ENCODE data around the gene SLC16A7. TPM values are rescaled to one million over a fixed set of nuclear protein-coding genes. Genes with fewer than 3 reads are reported as not detected.

SLC16A7 gene
- total and polyA plus RNA-seq, 2 of the 8 experiments (the other 6 are each of a cell fraction or from before 2014, with no cell fraction given), result 0.74 to 4.3 TPM

- CTCF ChIA-PET (ENCODE audit: partially characterized antibody), result no interaction called here
- Histone ChIP-seq H3K4me3 (ENCODE audit: extremely low read depth in 1 of 4, insufficient read depth in 2 of 4, low read depth in 3 of 4, low read length in 4 of 4) (no peak overlapping the region), H3K9me3 (ENCODE audit: insufficient read depth in 2 of 2, low read depth in 1 of 2, low read length in 1 of 2) (no peaks in the 10 kb centered on the region; a peak in 1 of 4 replicates), H3K27me3 (replicated peaks in 1 of 4; ENCODE audit: control insufficient read depth in 3 of 4, extremely low read depth in 1 of 4, insufficient read depth in 3 of 4, low read length in 3 of 4) (no peaks in the 10 kb centered on the region), H3K4ac (replicated peaks; ENCODE audit: insufficient read length, low read depth, low read length) (no peak overlapping the region), H2BK15ac (ENCODE audit: low read length) (no peak overlapping the region), H2AK5ac (ENCODE audit: low read depth, low read length) (no peak overlapping the region), H4K8ac (ENCODE audit: extremely low read depth, insufficient read depth, low read length) (no peak overlapping the region), H3K79me1 (ENCODE audit: low read depth, low read length) (no peaks in the 10 kb centered on the region), H4K5ac (ENCODE audit: insufficient read length, low read depth, low read length) (no peak overlapping the region), H3K4me2 (ENCODE audit: insufficient read depth in 1 of 2, low read depth in 2 of 2, low read length in 2 of 2) (no peak overlapping the region), H3K9ac (replicated peaks in 1 of 4; ENCODE audit: extremely low read depth in 1 of 4, low read depth in 3 of 4, low read length in 3 of 4) (no peak overlapping the region), H3K27ac (ENCODE audit: low read depth, low read length) (no peak overlapping the region), H4K20me1 (replicated peaks in 1 of 2; ENCODE audit: control insufficient read depth in 1 of 2, insufficient read depth in 2 of 2, low read length in 2 of 2) (no peaks in the 10 kb centered on the region), H2AFZ (ENCODE audit: low read length) (no peak overlapping the region), H2BK5ac (ENCODE audit: low read depth, low read length) (no peak overlapping the region), H3K18ac (ENCODE audit: extremely low read depth, low read length) (no peak overlapping the region), H4K91ac (replicated peaks; ENCODE audit: insufficient read length, low read length) (no peak overlapping the region), H3K4me1 (replicated peaks in 1 of 4; ENCODE audit: control insufficient read depth in 3 of 4, insufficient read depth in 4 of 4, low read length in 3 of 4) (no peaks in the 10 kb centered on the region), H3K79me2 (ENCODE audit: control insufficient read depth in 1 of 2, insufficient read depth in 2 of 2, low read length in 2 of 2) (no peaks in the 10 kb centered on the region), H3K23ac (ENCODE audit: insufficient read length) (no peak overlapping the region), H3K36me3 (ENCODE audit: control insufficient read depth in 2 of 4, insufficient read depth in 4 of 4, low read length in 3 of 4) (no peaks in the 10 kb centered on the region), H2BK20ac (ENCODE audit: low read length) (no peak overlapping the region), H3K23me2 (ENCODE audit: low read depth, low read length) (no peaks in the 10 kb centered on the region), H3K14ac (ENCODE audit: insufficient read length) (no peak overlapping the region), H2BK120ac (replicated peaks; ENCODE audit: low read depth, low read length) (no peak overlapping the region), H2BK12ac (ENCODE audit: low read depth, low read length) (no peak overlapping the region), H3K56ac (replicated peaks; ENCODE audit: insufficient read length, low read depth, low read length) (no peak overlapping the region)
- POLR2A ChIA-PET (ENCODE audit: partially characterized antibody), result no interaction called here
- DNase-seq (ENCODE audit: low read depth in 1 of 2, low spot score in 2 of 2), result no peak
- no peak for FAIRE-seq
- TF ChIP-seq CHD1 (IDR thresholded peaks at IDR 0.05; ENCODE audit: low read depth, low read length) (no peak), NANOG (IDR thresholded peaks at IDR 0.05; ENCODE audit: insufficient read depth, low read depth, low read length, poor library complexity, severe bottlenecking) (no peak), SIN3A (conservative IDR thresholded peaks at IDR 0.05 in 1 of 2, IDR thresholded peaks at IDR 0.05 in 1 of 2; ENCODE audit: low read depth in 1 of 2, low read length in 2 of 2) (no peak), TAF1 (IDR thresholded peaks at IDR 0.05; ENCODE audit: low read depth, low read length) (no peak), ATF2 (IDR thresholded peaks at IDR 0.05; ENCODE audit: low read length) (no peak), CEBPB (IDR thresholded peaks at IDR 0.05; ENCODE audit: low read depth, low read length) (no peak), CREB1 (IDR thresholded peaks at IDR 0.05) (no peak), NRF1 (IDR thresholded peaks at IDR 0.05; ENCODE audit: low read depth, low read length) (no peak), SIX5 (IDR thresholded peaks at IDR 0.05; ENCODE audit: low read depth, low read length) (no peak), MAFK (IDR thresholded peaks at IDR 0.05; ENCODE audit: low read depth, low read length) (no peak), CBX8 (IDR thresholded peaks at IDR 0.05; ENCODE audit: borderline replicate concordance, low read depth, low read length) (no peak), USF2 (IDR thresholded peaks at IDR 0.05; ENCODE audit: low read length) (no peak), RAD21 (IDR thresholded peaks at IDR 0.05 in 1 of 2, conservative IDR thresholded peaks at IDR 0.05 in 1 of 2; ENCODE audit: low read depth in 2 of 2, low read length in 2 of 2) (no peak)
Observed at GRCh38 chr12:59823567-59823966, 227.7 kb downstream of the SLC16A7 start.

Measured in H1 (cell line).